H1 (cell line): ENCODE measurements around the gene MANEAL. TPM values are rescaled to one million over a fixed set of nuclear protein-coding genes. Genes with fewer than 3 reads are reported as not detected.

ENCODE experiments used
- CTCF ChIA-PET: fragments of 300-600 bp; sonication (Branson Sonifier 250); formaldehyde crosslinking; loops from one replicate; lab custom pipeline; 2021; ENCODE audit not compliant: partially characterized antibody; lab: Charles Lee
- POLR2A ChIA-PET: fragments of 300-600 bp; sonication (Branson Sonifier 250); formaldehyde crosslinking; loops from one replicate; lab custom pipeline; 2021; ENCODE audit warnings: inconsistent platforms; ENCODE audit not compliant: partially characterized antibody; lab: Charles Lee
- DNase-seq, 2 experiments: peaks; one replicate each; pipeline versions ENCODE4 v3.0.0 to v3.0.0-alpha.2; 2010 to 2022; ENCODE audit warnings: low spot score in 2 of 2, low read depth in 1 of 2, mixed read lengths in 1 of 2
- FAIRE-seq: peaks from 2 replicates; lab custom pipeline; 2011; peaks lifted over from hg19 to GRCh38; lab: Jason Lieb, UNC
- H2AFZ ChIP-seq: 2 replicates; pipeline ENCODE4 v1.8.1; 2012; ENCODE audit warnings: low read length, inconsistent platforms
- H2AK5ac ChIP-seq: 2 replicates; pipeline ENCODE4 v1.6.1; 2013; ENCODE audit warnings: low read depth, low read length
- H2BK120ac ChIP-seq: replicated peaks from 2 replicates; pipeline ENCODE3; 2013; ENCODE audit warnings: low read depth, low read length, inconsistent platforms
- H2BK12ac ChIP-seq: 2 replicates; pipeline ENCODE4 v1.6.1; 2013; ENCODE audit warnings: low read depth, low read length
- H2BK15ac ChIP-seq: 2 replicates; pipeline ENCODE4 v1.6.1; 2013; ENCODE audit warnings: low read length
- H2BK20ac ChIP-seq: 2 replicates; pipeline ENCODE4 v1.6.1; 2013; ENCODE audit warnings: low read length
- H2BK5ac ChIP-seq: 2 replicates; pipeline ENCODE4 v1.6.1; 2013; ENCODE audit warnings: low read depth, low read length
- H3K14ac ChIP-seq: 2 replicates; pipeline ENCODE4 v1.6.1; 2013; ENCODE audit warnings: inconsistent platforms; ENCODE audit not compliant: insufficient read length
- H3K18ac ChIP-seq: 2 replicates; pipeline ENCODE4 v1.6.1; 2013; ENCODE audit warnings: low read length; ENCODE audit errors: extremely low read depth
- H3K23ac ChIP-seq: 2 replicates; pipeline ENCODE4 v1.6.1; 2013; ENCODE audit warnings: inconsistent platforms; ENCODE audit not compliant: insufficient read length
- H3K23me2 ChIP-seq: 2 replicates; pipeline ENCODE4 v1.6.1; 2013; ENCODE audit warnings: low read depth, low read length
- H3K27ac ChIP-seq: 2 replicates; pipeline ENCODE4 v1.6.1; 2011; ENCODE audit warnings: low read depth, low read length, inconsistent platforms
- H3K27me3 ChIP-seq, 4 experiments: replicated peaks in 1 of 4; 1 replicate in 1 of 4; 2 replicates in 3 of 4; pipeline versions ENCODE4 v1.6.1 to v1.8.1; 2011 to 2013; ENCODE audit warnings: low read length in 3 of 4, mild to moderate bottlenecking in 3 of 4, inconsistent platforms in 2 of 4, mixed read lengths in 2 of 4, moderate library complexity in 1 of 4; ENCODE audit not compliant: control insufficient read depth in 3 of 4, insufficient read depth in 3 of 4; ENCODE audit errors: extremely low read depth in 1 of 4
- H3K36me3 ChIP-seq, 4 experiments: 2 replicates each; pipeline versions ENCODE4 v1.6.1 to v1.8.1; 2011 to 2013; ENCODE audit warnings: mild to moderate bottlenecking in 4 of 4, low read length in 3 of 4, moderate library complexity in 2 of 4, control low read depth in 1 of 4, inconsistent platforms in 1 of 4; ENCODE audit not compliant: insufficient read depth in 4 of 4, control insufficient read depth in 2 of 4
- H3K4ac ChIP-seq: replicated peaks from 2 replicates; pipeline ENCODE3; 2013; ENCODE audit warnings: low read length, low read depth, mixed read lengths, inconsistent platforms; ENCODE audit not compliant: insufficient read length
- H3K4me1 ChIP-seq, 4 experiments: replicated peaks in 1 of 4; 1 replicate in 1 of 4; 2 replicates in 3 of 4; pipeline versions ENCODE4 v1.6.1 to v1.8.1; 2011 to 2013; ENCODE audit warnings: low read length in 3 of 4, inconsistent platforms in 2 of 4, mixed read lengths in 1 of 4; ENCODE audit not compliant: insufficient read depth in 4 of 4, control insufficient read depth in 3 of 4
- H3K4me2 ChIP-seq, 2 experiments: 2 replicates each; pipeline versions ENCODE4 v1.6.1 to v1.8.1; 2011 to 2013; ENCODE audit warnings: low read depth in 2 of 2, low read length in 2 of 2, control low read depth in 1 of 2, inconsistent platforms in 1 of 2, mild to moderate bottlenecking in 1 of 2; ENCODE audit not compliant: insufficient read depth in 1 of 2
- H3K4me3 ChIP-seq, 4 experiments: fragments of 200-600, 300-600 bp in 1 of 4; sonication (generic), shearing (Covaris generic), sonication (Bioruptor Twin) in 1 of 4; 2 replicates each; pipeline versions ENCODE4 v1.5.1 to v1.8.1; 2011 to 2016; ENCODE audit warnings: low read length in 4 of 4, low read depth in 3 of 4, control low read depth in 2 of 4, inconsistent platforms in 2 of 4, mild to moderate bottlenecking in 2 of 4, mixed read lengths in 1 of 4, moderate library complexity in 1 of 4; ENCODE audit not compliant: insufficient read depth in 2 of 4; ENCODE audit errors: extremely low read depth in 1 of 4
- H3K56ac ChIP-seq: replicated peaks from 2 replicates; pipeline ENCODE3; 2013; ENCODE audit warnings: low read depth, mild to moderate bottlenecking, mixed read lengths, low read length, inconsistent platforms; ENCODE audit not compliant: insufficient read length
- H3K79me1 ChIP-seq: 2 replicates; pipeline ENCODE4 v1.6.1; 2013; ENCODE audit warnings: low read depth, low read length, control low read depth
- H3K79me2 ChIP-seq, 2 experiments: 2 replicates each; pipeline versions ENCODE4 v1.6.1 to v1.8.1; 2012 to 2013; ENCODE audit warnings: low read length in 2 of 2, mild to moderate bottlenecking in 2 of 2, inconsistent platforms in 1 of 2; ENCODE audit not compliant: insufficient read depth in 2 of 2, control insufficient read depth in 1 of 2
- H3K9ac ChIP-seq, 4 experiments: replicated peaks in 1 of 4; 1 replicate in 1 of 4; 2 replicates in 3 of 4; pipeline versions ENCODE4 v1.6.1 to v1.8.1; 2011 to 2013; ENCODE audit warnings: low read depth in 3 of 4, low read length in 3 of 4, control low read depth in 2 of 4, mild to moderate bottlenecking in 2 of 4, moderate library complexity in 2 of 4, inconsistent platforms in 1 of 4; ENCODE audit errors: extremely low read depth in 1 of 4
- H3K9me3 ChIP-seq, 2 experiments: 2 replicates each; pipeline versions ENCODE4 v1.6.1 to v1.8.1; 2012 to 2013; ENCODE audit warnings: mild to moderate bottlenecking in 2 of 2, moderate library complexity in 2 of 2, control low read depth in 1 of 2, inconsistent platforms in 1 of 2, low read depth in 1 of 2, low read length in 1 of 2, mixed read lengths in 1 of 2; ENCODE audit not compliant: insufficient read depth in 2 of 2
- H4K20me1 ChIP-seq, 2 experiments: replicated peaks in 1 of 2; 2 replicates each; pipeline versions ENCODE3 to v1.8.1; 2011 to 2013; ENCODE audit warnings: inconsistent platforms in 2 of 2, low read length in 2 of 2, mild to moderate bottlenecking in 1 of 2; ENCODE audit not compliant: insufficient read depth in 2 of 2, control insufficient read depth in 1 of 2
- H4K5ac ChIP-seq: 2 replicates; pipeline ENCODE4 v1.6.1; 2013; ENCODE audit warnings: low read length, low read depth, mixed read lengths, inconsistent platforms; ENCODE audit not compliant: insufficient read length
- H4K8ac ChIP-seq: 2 replicates; pipeline ENCODE4 v1.8.0; 2013; ENCODE audit warnings: mild to moderate bottlenecking, moderate library complexity, low read length, inconsistent platforms; ENCODE audit not compliant: insufficient read depth; ENCODE audit errors: extremely low read depth
- H4K91ac ChIP-seq: replicated peaks from 2 replicates; pipeline ENCODE3; 2013; ENCODE audit warnings: low read length, mixed read lengths, inconsistent platforms; ENCODE audit not compliant: insufficient read length
- ATF2 ChIP-seq: IDR thresholded peaks from 2 replicates; pipeline ENCODE4 v1.6.1; 2012; ENCODE audit warnings: low read length, inconsistent platforms
- EZH2 ChIP-seq: fragments of 200-600 bp; sonication (generic); IDR thresholded peaks from 2 replicates; pipeline ENCODE4 v1.7.1; 2012; ENCODE audit warnings: low read depth, mild to moderate bottlenecking, moderate library complexity, low read length, inconsistent platforms; ENCODE audit not compliant: severe bottlenecking
- GTF2F1 ChIP-seq: IDR thresholded peaks from 2 replicates; pipeline ENCODE4 v1.6.1; 2012; ENCODE audit warnings: low read depth, low read length, improper control_type of control experiment, borderline replicate concordance
- KDM4A ChIP-seq: IDR thresholded peaks from one replicate; pipeline ENCODE4 v1.7.1; 2012; ENCODE audit warnings: low read depth, mild to moderate bottlenecking, moderate library complexity, low read length, inconsistent platforms; ENCODE audit not compliant: severe bottlenecking
- KDM5A ChIP-seq: fragments of 200-600 bp; IDR thresholded peaks from 2 replicates; pipeline ENCODE4 v1.7.1; 2012; ENCODE audit warnings: mild to moderate bottlenecking, low read length, inconsistent platforms, mixed read lengths
- POLR2A ChIP-seq, 2 experiments: IDR thresholded peaks; 1 replicate in 1 of 2; 2 replicates in 1 of 2; pipeline ENCODE4 v1.6.1; 2011; ENCODE audit warnings: low read depth in 2 of 2, low read length in 2 of 2, mild to moderate bottlenecking in 2 of 2; ENCODE audit errors: control extremely low read depth in 1 of 2
- RFX5 ChIP-seq: IDR thresholded peaks from 2 replicates; pipeline ENCODE4 v1.6.1; 2011; ENCODE audit warnings: low read depth, low read length, improper control_type of control experiment, borderline replicate concordance
- SUZ12 ChIP-seq: fragments of 200-600 bp; sonication (generic); IDR thresholded peaks from 2 replicates; pipeline ENCODE4 v1.6.1; 2012; ENCODE audit warnings: mild to moderate bottlenecking, inconsistent platforms, low read length, moderate library complexity, mixed read lengths
- TAF1 ChIP-seq: IDR thresholded peaks from 2 replicates; pipeline ENCODE4 v1.6.1; 2011; ENCODE audit warnings: mild to moderate bottlenecking, low read depth, low read length
- YY1 ChIP-seq: IDR thresholded peaks from 2 replicates; pipeline ENCODE4 v1.6.1; 2011; ENCODE audit warnings: low read depth, mild to moderate bottlenecking, low read length
- WGBS, 2 experiments: shearing (Covaris generic) in 1 of 2; methylation state at CpG; one replicate each; pipeline versions ENCODE4 v1.1.6 to v1.1.7; 2013 to 2015; ENCODE audit warnings: low lambda C conversion rate in 2 of 2, mixed read lengths in 2 of 2, inconsistent platforms in 1 of 2, low coverage in 1 of 2, missing lambda C conversion rate in 1 of 2; ENCODE audit not compliant: insufficient replicate concordance in 2 of 2, insufficient coverage in 1 of 2, insufficient read length in 1 of 2; ENCODE audit errors: extremely low coverage in 1 of 2, missing lambda C conversion rate in 1 of 2; 5-methylcytosine and 5-hydroxymethylcytosine counted together
- polyA plus RNA-seq, 7 experiments: library from polyadenylated mRNA; depleted of rRNA in 3 of 7; stranded (reverse) in 5 of 7; unstranded in 2 of 7; fragments of >200 nt in 5 of 7; fragments of 200-250 nt in 2 of 7; gene quantifications; 1 replicate in 5 of 7; 2 replicates in 1 of 7; 4 replicates in 1 of 7; pipeline versions ENCODE4 v1.2.1 to v1.2.3, GENCODE V29; 2011 to 2013; ENCODE audit warnings: missing spikeins in 2 of 7, mixed read lengths in 2 of 7
- total RNA-seq: library from RNA; stranded (reverse); fragmentation: NEBNext Ultra II Directional; extraction: Animal tissue kit (Norgen Biotek cat#: 25700); gene quantifications from 2 replicates; pipeline ENCODE4 v1.2.1, GENCODE V29; 2021

MANEAL gene
- total and polyA plus RNA-seq, 2 of the 8 experiments (the other 6 are each of a cell fraction or from before 2014, with no cell fraction given): 4.8 to 7.2 TPM

- peak in 1 of 2 experiments; percentile 49 for DNase-seq
- H3K4me1 ChIP-seq: peaks cover 6 to 13% (median 10%) of the 10 kb centered on the region in 4 experiments; a peak in 6 of 7 replicates
- H2BK5ac ChIP-seq: no peak overlapping the region
- no peak overlapping the region for H4K8ac ChIP-seq
- no peak overlapping the region for H3K14ac ChIP-seq
- no peak overlapping the region for H3K23ac ChIP-seq
- peaks cover 0 to 13% of the 10 kb centered on the region in 2 experiments for H4K20me1 ChIP-seq
- no peak overlapping the region for H2AFZ ChIP-seq
- 39% methylated on average over 25 of the region's 25 CpGs; no CpG with 5 or more reads in 1 of the 2 experiments for WGBS, 2 experiments
- peak overlapping the region; percentile 80 to 87; a peak in 3 of 4 replicates for H3K4me2 ChIP-seq
- H3K27me3 ChIP-seq: peaks cover 15 to 79% (median 58%) of the 10 kb centered on the region in 4 experiments
- no peak overlapping the region for H2BK120ac ChIP-seq
- H3K9ac ChIP-seq: no peak overlapping the region
- H2AK5ac ChIP-seq: no peak overlapping the region
- no peak overlapping the region for H3K27ac ChIP-seq
- H3K9me3 ChIP-seq: no peaks in the 10 kb centered on the region
- H3K18ac ChIP-seq: no peak overlapping the region
- no peaks in the 10 kb centered on the region for H3K79me1 ChIP-seq
- no peak overlapping the region for H2BK12ac ChIP-seq
- no peak overlapping the region for H3K4ac ChIP-seq
- H3K4me3 ChIP-seq: 0 out of 8 replicates have a peak overlapping the region, but pooled peaks of 1 of the 4 experiments have one; percentile 1
- H2BK15ac ChIP-seq: no peak overlapping the region
- H3K36me3 ChIP-seq: no peaks in the 10 kb centered on the region
- no peak for TF ChIP-seq RFX5
- no peak for TF ChIP-seq TAF1
- no peak for TF ChIP-seq KDM5A
- TF ChIP-seq ATF2: no peak
- peak; percentile 42; the same call in 1 of the 2 replicates for TF ChIP-seq SUZ12
- peak; percentile 3 for TF ChIP-seq KDM4A
- peak; percentile 37 for TF ChIP-seq EZH2
- TF ChIP-seq GTF2F1: no peak
- TF ChIP-seq POLR2A (IDR thresholded peaks at IDR 0.05; ENCODE audit: control extremely low read depth in 1 of 2, low read depth in 2 of 2, low read length in 2 of 2): no peak
- TF ChIP-seq YY1: no peak
- TF ChIP-seq, all 59 proteins: peak for 3
- H2BK20ac ChIP-seq: no peak overlapping the region
- FAIRE-seq: no peak
- ChIA-PET POLR2A (interaction anchor here (0.7 to 4.5 kb wide), 3 partner anchors 31 to 43 kb away, joined by 3 to 23 read pairs (median 5); partner anchors contain the start of genes C1orf122 and YRDC), CTCF (interaction anchor here (0.6 to 2.9 kb wide), 5 partner anchors 26 to 316 kb away, joined by 3 to 11 read pairs (median 4); no protein-coding TSS in a partner anchor)
- H4K91ac ChIP-seq: no peak overlapping the region
- no peak overlapping the region for H4K5ac ChIP-seq
- H3K79me2 ChIP-seq: no peaks in the 10 kb centered on the region
- H3K23me2 ChIP-seq: peaks cover 15% of the 10 kb centered on the region; the same call in 1 of the 2 replicates
- no peak overlapping the region for H3K56ac ChIP-seq
Observed at GRCh38 chr1:37763791-37764413, 29.7 kb upstream of the MANEAL start.
